K562 (cell line): ENCODE results near the gene CELF4. TPM values are rescaled to one million over a fixed set of nuclear protein-coding genes. Genes with fewer than 3 reads are reported as not detected.

Source experiments
- ATAC-seq: fragments of 200-7000 bp; cut with Tn5 transposase; 3 replicates; pipeline ENCODE4 v1.9.1; 2020; ENCODE audit warnings: moderate library complexity
- BruUV-seq: library from RNA; stranded (reverse); fragments of 400-500 nt; replicated peaks from 2 replicates; lab custom pipeline; 2021; lab: Mats Ljungman, UMichigan
- CTCF ChIA-PET: fragments of 300-600 bp; formaldehyde crosslinking; extraction: SDS; loops from one replicate; lab custom pipeline; 2021; ENCODE audit warnings: low intra/inter-chr PET ratio; lab: Yijun Ruan, JAX
- POLR2A ChIA-PET: fragments of 300-600, 350-650 bp; sonication (Branson Sonifier 250); formaldehyde crosslinking; extraction: SDS; loops from one replicate; lab custom pipeline; 2021; ENCODE audit warnings: antibody characterized with exemption, inconsistent platforms; lab: Yijun Ruan, JAX
- DNase-seq, 4 experiments: peaks; one replicate each; pipeline versions ENCODE4 v3.0.0 to v3.0.0-alpha.2; 2011 to 2018; ENCODE audit warnings: low spot score in 3 of 4, mixed read lengths in 3 of 4; ENCODE audit errors: extremely low read depth in 1 of 4
- FAIRE-seq: peaks from 2 replicates; lab custom pipeline; 2011; peaks lifted over from hg19 to GRCh38; lab: Jason Lieb, UNC
- H2AFZ ChIP-seq: 2 replicates; pipeline ENCODE4 v1.6.0; 2011; ENCODE audit warnings: low read depth, low read length, control low read depth, inconsistent platforms
- H3K27ac ChIP-seq: fragments of 200-600 bp; 3 replicates; pipeline ENCODE4 v1.8.0; 2011; ENCODE audit warnings: low read depth, mild to moderate bottlenecking, control low read depth, inconsistent platforms, low read length, moderate library complexity, mixed read lengths; ENCODE audit errors: extremely low read depth
- H3K27me3 ChIP-seq, 2 experiments: fragments of 300-600 bp in 1 of 2; 2 replicates in 1 of 2; 3 replicates in 1 of 2; pipeline versions ENCODE4 v1.6.0 to v1.8.0; 2011; ENCODE audit warnings: inconsistent platforms in 2 of 2, low read length in 2 of 2, mild to moderate bottlenecking in 1 of 2, mixed read lengths in 1 of 2, moderate library complexity in 1 of 2; ENCODE audit not compliant: control insufficient read depth in 2 of 2, insufficient read depth in 2 of 2
- H3K36me3 ChIP-seq: fragments of 300-600 bp; 3 replicates; pipeline ENCODE4 v1.8.0; 2011; ENCODE audit warnings: mild to moderate bottlenecking, low read length, inconsistent platforms; ENCODE audit not compliant: control insufficient read depth, insufficient read depth
- H3K4me1 ChIP-seq, 2 experiments: fragments of 200-600 bp in 1 of 2; replicated peaks in 1 of 2; 2 replicates in 1 of 2; 3 replicates in 1 of 2; pipeline versions ENCODE4 v1.5.1 to v1.8.0; 2011; ENCODE audit warnings: inconsistent platforms in 2 of 2, low read length in 2 of 2, mild to moderate bottlenecking in 1 of 2, mixed read lengths in 1 of 2, moderate library complexity in 1 of 2; ENCODE audit not compliant: control insufficient read depth in 2 of 2, insufficient read depth in 2 of 2
- H3K4me2 ChIP-seq: 2 replicates; pipeline ENCODE4 v1.6.1; 2011; ENCODE audit warnings: low read length, control low read depth, inconsistent platforms, mixed read lengths; ENCODE audit not compliant: insufficient read depth
- H3K4me3 ChIP-seq: fragments of 200-600 bp; sonication (generic), shearing (Covaris generic); 2 replicates; pipeline ENCODE4 v1.5.1; 2016; ENCODE audit warnings: control low read depth, inconsistent platforms
- H3K79me2 ChIP-seq: fragments of 200-600 bp; 3 replicates; pipeline ENCODE4 v1.8.0; 2011; ENCODE audit warnings: low read length, inconsistent platforms; ENCODE audit not compliant: control insufficient read depth, insufficient read depth
- H3K9ac ChIP-seq, 2 experiments: 2 replicates each; pipeline versions ENCODE4 v1.6.0 to v1.6.1; 2011; ENCODE audit warnings: low read depth in 2 of 2, low read length in 2 of 2, control low read depth in 1 of 2, inconsistent platforms in 1 of 2, mild to moderate bottlenecking in 1 of 2, mixed read lengths in 1 of 2; ENCODE audit not compliant: insufficient read depth in 1 of 2
- H3K9me1 ChIP-seq: one replicate; pipeline ENCODE4 v1.6.0; 2011; ENCODE audit warnings: inconsistent platforms, mild to moderate bottlenecking, low read length, moderate library complexity; ENCODE audit not compliant: control insufficient read depth, insufficient read depth
- H3K9me3 ChIP-seq: replicated peaks from 2 replicates; pipeline ENCODE4 v1.5.1; 2011; ENCODE audit warnings: low read depth, low read length, inconsistent platforms; ENCODE audit not compliant: control insufficient read depth, insufficient read depth
- H4K20me1 ChIP-seq: replicated peaks from 2 replicates; pipeline ENCODE4 v1.6.1; 2011; ENCODE audit warnings: low read length, inconsistent platforms, mixed read lengths; ENCODE audit not compliant: control insufficient read depth, insufficient read depth
- IRF9 ChIP-seq: fragments of 450-650 bp; IDR thresholded peaks from 2 replicates; pipeline ENCODE4 v1.6.1; 2016; ENCODE audit warnings: missing biosample characterization, missing genetic modification characterization
- MLLT1 ChIP-seq, 2 experiments: fragments of 450-650 bp; IDR thresholded peaks; 2 replicates each; pipeline ENCODE4 v1.6.1; 2016
- POU5F1 ChIP-seq: fragments of 150-350 bp; IDR thresholded peaks from 2 replicates; pipeline ENCODE4 v1.6.1; 2014; ENCODE audit warnings: borderline replicate concordance, low read length, low read depth, mild to moderate bottlenecking; ENCODE audit not compliant: partially characterized antibody
- PTRF ChIP-seq: fragments of 450-650 bp; IDR thresholded peaks from 2 replicates; pipeline ENCODE4 v1.6.1; 2016; ENCODE audit warnings: mild to moderate bottlenecking, missing genetic modification characterization, missing compliant biosample characterization
- ZBED1 ChIP-seq: IDR thresholded peaks from 2 replicates; pipeline ENCODE4 v1.6.1; 2014
- ZKSCAN3 ChIP-seq: fragments of 250-450 bp; sonication (Bioruptor Pico); IDR thresholded peaks from 2 replicates; pipeline ENCODE4 v1.4.0; 2020
- ZNF407 ChIP-seq: fragments of 450-650 bp; IDR thresholded peaks from 2 replicates; pipeline ENCODE4 v1.6.1; 2016; ENCODE audit warnings: low read depth
- ZNF57 ChIP-seq: fragments of 450-650 bp; formaldehyde crosslinking; IDR thresholded peaks from 2 replicates; pipeline ENCODE4 v1.4.0; 2020; ENCODE audit warnings: mild to moderate bottlenecking, moderate library complexity
- ZNF583 ChIP-seq: fragments of 250-450 bp; sonication (Bioruptor Pico); IDR thresholded peaks from 2 replicates; pipeline ENCODE4 v1.4.0; 2020
- ZNF785 ChIP-seq: fragments of 250-450 bp; sonication (Bioruptor Pico); IDR thresholded peaks from 2 replicates; pipeline ENCODE4 v1.4.0; 2020; ENCODE audit warnings: mild to moderate bottlenecking
- WGBS: fragments of 100-300 bp; shearing (Covaris generic); methylation state at CpG from one replicate; pipeline ENCODE4 v1.1.6; 2016; ENCODE audit warnings: low coverage, mixed read lengths; ENCODE audit not compliant: insufficient coverage; ENCODE audit errors: missing lambda C conversion rate; 5-methylcytosine and 5-hydroxymethylcytosine counted together
- in situ Hi-C: fragments of 300-500 bp; cut with MboI; formaldehyde crosslinking; loops from 4 replicates; pipeline ENCODE4 v1.15.0; 2018; ENCODE audit warnings: inconsistent platforms, mixed read lengths
- intact Hi-C: fragments of 100-400 bp; cut with micrococcal nuclease; formaldehyde crosslinking; loops from 2 replicates; pipeline ENCODE4 v1.14.2; 2022
- polyA plus RNA-seq, 8 experiments: library from polyadenylated mRNA; depleted of rRNA in 4 of 8; stranded (reverse) in 5 of 8; unstranded in 3 of 8; fragments of >200 nt; fragmentation: Nextera tagmentation in 2 of 8; fragmentation: Illumina TruSeq in 1 of 8; extraction: Ambion mirVana in 2 of 8; extraction: Trizol in 1 of 8; gene quantifications; 2 replicates each; pipeline versions ENCODE4 v1.2.1 to v1.2.3, GENCODE V29; 2011 to 2014; ENCODE audit warnings: inconsistent platforms in 1 of 8, missing spikeins in 1 of 8
- total RNA-seq, 7 experiments: library from RNA; depleted of rRNA in 6 of 7; stranded (reverse); fragments of >200 nt in 6 of 7; fragmentation: Illumina TruSeq in 2 of 7; extraction: Trizol in 2 of 7; gene quantifications; 2 replicates each; pipeline versions ENCODE4 v1.2.1 to v1.2.3, GENCODE V29; 2011 to 2021; ENCODE audit warnings: low replicate concordance in 1 of 7
- TF ChIP-seq, protein P1 (sequence below): fragments of 450-650 bp; IDR thresholded peaks from 2 replicates; pipeline ENCODE4 v1.6.1; 2017; ENCODE audit warnings: antibody characterized with exemption

The CELF4 gene
- total and polyA plus RNA-seq, 9 of the 15 experiments (the other 6 are each of a cell fraction or from before 2014, with no cell fraction given): 0.04 to 0.24 (median 0.07) TPM; not detected in 3

DNA sequence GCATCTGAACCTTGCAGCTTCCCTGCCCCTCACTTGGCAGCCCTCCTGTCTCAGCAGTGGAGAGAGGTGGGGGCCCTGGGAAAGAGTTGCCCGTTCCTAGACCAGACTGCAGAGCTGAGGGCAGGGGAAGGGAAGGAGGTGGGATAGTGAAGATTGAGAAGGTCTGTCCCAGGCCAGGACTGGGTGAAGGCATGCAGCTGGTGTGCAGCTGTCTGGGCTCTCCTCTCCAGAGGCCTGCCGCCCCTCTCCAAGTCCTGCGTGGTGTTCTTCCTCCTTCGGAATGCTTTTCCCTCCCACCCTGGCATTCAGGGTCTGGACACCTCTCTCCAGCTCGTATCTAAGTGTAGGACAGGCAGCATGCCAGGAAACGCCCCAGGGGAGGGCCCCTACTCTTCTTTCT, 323.5 kb downstream of the CELF4 start:
- Histone ChIP-seq H3K9ac (no peak overlapping the region), H3K9me3 (no peaks in the 10 kb centered on the region), H2AFZ (no peak overlapping the region), H3K9me1 (no peaks in the 10 kb centered on the region), H3K36me3 (no peaks in the 10 kb centered on the region), H3K27me3 (peaks cover 8 to 24% of the 10 kb centered on the region in 2 experiments; a peak in 2 of 5 replicates)
- no TSS peak for BruUV-seq
- CTCF ChIA-PET: no interaction called here
- ATAC-seq: peak; percentile 17; the same call in 2 of the 3 replicates
- intact Hi-C loops: no loop called here
- 0% methylated on average over 5 of the region's 6 CpGs for WGBS
- no peak for TF ChIP-seq ZNF583
- TF ChIP-seq ZNF57: no peak
- no peak for TF ChIP-seq ZNF407
- TF ChIP-seq PTRF: no peak
- TF ChIP-seq POU5F1: no peak
- no peak for TF ChIP-seq MLLT1 (IDR thresholded peaks at IDR 0.05)
- TF ChIP-seq IRF9 (tag): no peak
- TF ChIP-seq ZBED1: no peak
- TF ChIP-seq ZNF785 (CRISPR knock-in tag): no peak
- TF ChIP-seq, protein P1, sequence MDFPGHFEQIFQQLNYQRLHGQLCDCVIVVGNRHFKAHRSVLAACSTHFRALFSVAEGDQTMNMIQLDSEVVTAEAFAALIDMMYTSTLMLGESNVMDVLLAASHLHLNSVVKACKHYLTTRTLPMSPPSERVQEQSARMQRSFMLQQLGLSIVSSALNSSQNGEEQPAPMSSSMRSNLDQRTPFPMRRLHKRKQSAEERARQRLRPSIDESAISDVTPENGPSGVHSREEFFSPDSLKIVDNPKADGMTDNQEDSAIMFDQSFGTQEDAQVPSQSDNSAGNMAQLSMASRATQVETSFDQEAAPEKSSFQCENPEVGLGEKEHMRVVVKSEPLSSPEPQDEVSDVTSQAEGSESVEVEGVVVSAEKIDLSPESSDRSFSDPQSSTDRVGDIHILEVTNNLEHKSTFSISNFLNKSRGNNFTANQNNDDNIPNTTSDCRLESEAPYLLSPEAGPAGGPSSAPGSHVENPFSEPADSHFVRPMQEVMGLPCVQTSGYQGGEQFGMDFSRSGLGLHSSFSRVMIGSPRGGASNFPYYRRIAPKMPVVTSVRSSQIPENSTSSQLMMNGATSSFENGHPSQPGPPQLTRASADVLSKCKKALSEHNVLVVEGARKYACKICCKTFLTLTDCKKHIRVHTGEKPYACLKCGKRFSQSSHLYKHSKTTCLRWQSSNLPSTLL: no peak
- TF ChIP-seq ZKSCAN3: no peak
- TF ChIP-seq, all 486 proteins: peak for 0
- H3K4me2 ChIP-seq: no peak overlapping the region
- FAIRE-seq: no peak
- DNase-seq: no peak
- H3K4me3 ChIP-seq: no peak overlapping the region
- in situ Hi-C loops: no loop called here
- no peak overlapping the region for H3K27ac ChIP-seq
- POLR2A ChIA-PET: no interaction called here
- peaks cover 0 to 4% of the 10 kb centered on the region in 2 experiments; a peak in 1 of 5 replicates for H3K4me1 ChIP-seq
- H3K79me2 ChIP-seq: no peaks in the 10 kb centered on the region
- no peaks in the 10 kb centered on the region for H4K20me1 ChIP-seq
